OCI-M2 (cell line): Measurements from ENCODE around the gene PROK2.

ENCODE experiments used
- DNase-seq: peaks from one replicate; lab custom pipeline; 2025; ENCODE audit not compliant: unreplicated experiment; lab: John Stamatoyannopoulos, UW

The PROK2 gene

GRCh38 chr3:71751602-71752001 is 33.3 kb downstream of the PROK2 start:
- DNase-seq = no peak

GRCh38 chr3:71744738-71745137 is 40.2 kb downstream of the PROK2 start:
- no peak for DNase-seq

- no peak for DNase-seq
These were observed 42.3 kb downstream of the PROK2 start for GRCh38 chr3:71742621-71743020.

- DNase-seq = no peak
These were observed 50.1 kb downstream of the PROK2 start for GRCh38 chr3:71734881-71735280.

- DNase-seq = no peak
These were observed 51.6 kb downstream of the PROK2 start for GRCh38 chr3:71733319-71733718.

- DNase-seq = no peak
These were observed 52.3 kb downstream of the PROK2 start for GRCh38 chr3:71732637-71733036.

GRCh38 chr3:71728632-71729342 is 56.2 kb downstream of the PROK2 start:
- no peak for DNase-seq

- DNase-seq = no peak
These were observed 58.8 kb downstream of the PROK2 start for GRCh38 chr3:71726146-71726545.

- no peak for DNase-seq
These were observed 59.5 kb downstream of the PROK2 start, which contains the start of gene EIF4E3 for GRCh38 chr3:71725271-71725991. Gene EIF4E3 (minus strand): TSS chr3:71725402. CDS start chr3:71725367, 35 bp downstream.

GRCh38 chr3:71724584-71725270 is 60.2 kb downstream of the PROK2 start:
- no peak for DNase-seq

GRCh38 chr3:71724171-71724453 is 60.8 kb downstream of the PROK2 start:
- no peak for DNase-seq

- no peak for DNase-seq
These were observed 61.3 kb downstream of the PROK2 start for GRCh38 chr3:71723452-71724170.

GRCh38 chr3:71722693-71723092 is 62.3 kb downstream of the PROK2 start:
- DNase-seq = no peak
